Uterus (tissue), 2 donors: ENCODE results near the gene SNTG2.

ENCODE experiments used
- CTCF ChIP-seq, 4 experiments: fragments of 200-600 bp in 2 of 4; fragments of 450-650 bp in 2 of 4; sonication (generic) in 2 of 4; IDR thresholded peaks; one replicate each; pipeline ENCODE4 v1.5.1; 2016 to 2019; ENCODE audit warnings: antibody characterized with exemption in 4 of 4, mild to moderate bottlenecking in 2 of 4, moderate library complexity in 1 of 4
- POLR2A ChIP-seq, 2 donors: fragments of 450-650 bp; IDR thresholded peaks; one replicate each; pipeline ENCODE4 v1.6.1; 2016; ENCODE audit warnings: antibody characterized with exemption in 2 of 2, mild to moderate bottlenecking in 1 of 2, moderate library complexity in 1 of 2

GRCh38 chr2:959457-959856 lies 8.8 kb downstream of the SNTG2 start:
- no peak for TF ChIP-seq CTCF (IDR thresholded peaks at IDR 0.05)
- no peak for TF ChIP-seq POLR2A (IDR thresholded peaks at IDR 0.05)
